GM18498 (cell line): ENCODE data around the gene POLDIP3.
A peak's percentile ranks its signal among the peaks of the same experiment; 100 is the strongest.
"Not testable (repeated sequence)": the region's sequence is repeated elsewhere in the genome, so short reads cannot be mapped to it uniquely, and the experiment has no call there.

Experiments used
- ATAC-seq: cut with Tn5 transposase; IDR thresholded peaks from one replicate; pipeline ENCODE4 v1.9.1; 2021; ENCODE audit warnings: mild to moderate bottlenecking, moderate library complexity; ENCODE audit not compliant: unreplicated experiment

The POLDIP3 gene

DNA sequence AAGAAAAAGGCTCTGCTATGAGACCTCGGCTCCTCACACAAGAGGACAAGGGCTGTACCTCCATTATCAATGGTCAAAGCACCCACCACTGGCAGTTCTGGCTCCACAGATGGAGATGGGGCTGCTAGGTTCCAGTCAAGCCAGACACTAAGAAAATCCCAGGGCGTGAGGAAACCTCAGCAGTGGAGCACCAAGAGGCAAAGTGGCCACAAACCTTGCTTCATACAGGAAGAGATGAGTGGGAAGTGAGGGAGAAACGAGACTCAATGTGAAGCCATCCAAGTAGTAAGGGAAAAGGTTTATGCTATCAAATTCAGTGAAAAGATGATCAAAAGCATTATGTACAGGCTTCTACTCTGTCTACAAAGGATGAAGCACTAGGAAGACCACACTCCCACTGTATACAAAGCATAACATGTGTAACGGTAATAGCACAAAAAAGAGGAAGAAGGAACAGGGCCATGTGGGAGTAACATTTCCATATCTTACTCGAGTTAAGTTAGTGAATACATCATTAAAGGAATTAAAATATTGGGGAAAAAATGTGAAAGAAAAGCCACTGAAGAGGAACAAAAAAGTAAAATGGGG, 27.0 kb downstream of the POLDIP3 start:
- ATAC-seq: no peak

DNA sequence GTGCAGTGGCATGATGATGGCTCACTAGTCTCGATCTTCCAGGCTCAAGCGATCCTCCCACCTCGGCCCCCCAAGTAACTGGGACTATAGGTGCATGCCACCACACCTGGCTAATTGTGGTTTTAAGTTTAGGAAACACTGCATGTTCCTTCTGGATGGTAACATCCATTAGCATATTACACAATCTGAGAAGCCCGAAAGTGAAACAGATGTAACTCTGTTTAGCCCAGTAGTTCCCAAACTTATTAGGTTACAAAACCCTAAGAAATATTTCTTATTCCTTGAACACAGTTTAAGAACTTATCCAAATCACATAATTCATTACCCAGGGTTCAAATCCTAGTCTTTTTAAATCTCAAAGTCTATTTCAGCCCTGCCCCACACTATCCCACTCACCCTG, 28.3 kb downstream of the POLDIP3 start:
- no peak for ATAC-seq

DNA sequence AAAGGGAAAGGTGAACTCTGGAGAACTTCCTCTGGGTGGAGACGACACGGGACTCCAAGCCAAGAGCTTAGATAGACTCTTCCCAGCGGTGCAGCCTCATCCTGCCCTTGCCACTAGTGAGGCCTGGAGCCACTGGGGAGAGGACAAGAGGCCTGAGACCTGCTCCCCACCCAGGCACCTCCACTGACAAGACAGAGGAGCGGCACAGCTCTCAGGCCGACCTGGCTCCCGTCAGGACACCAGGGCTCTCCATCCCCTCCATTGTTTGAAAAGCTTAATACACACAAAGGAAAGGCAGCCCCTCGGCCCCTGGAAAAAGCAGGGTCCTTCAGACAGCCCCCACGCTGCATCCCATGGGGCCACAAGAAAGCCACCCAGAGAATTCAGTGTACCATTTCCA, 29.6 kb downstream of the POLDIP3 start:
- no peak for ATAC-seq

DNA sequence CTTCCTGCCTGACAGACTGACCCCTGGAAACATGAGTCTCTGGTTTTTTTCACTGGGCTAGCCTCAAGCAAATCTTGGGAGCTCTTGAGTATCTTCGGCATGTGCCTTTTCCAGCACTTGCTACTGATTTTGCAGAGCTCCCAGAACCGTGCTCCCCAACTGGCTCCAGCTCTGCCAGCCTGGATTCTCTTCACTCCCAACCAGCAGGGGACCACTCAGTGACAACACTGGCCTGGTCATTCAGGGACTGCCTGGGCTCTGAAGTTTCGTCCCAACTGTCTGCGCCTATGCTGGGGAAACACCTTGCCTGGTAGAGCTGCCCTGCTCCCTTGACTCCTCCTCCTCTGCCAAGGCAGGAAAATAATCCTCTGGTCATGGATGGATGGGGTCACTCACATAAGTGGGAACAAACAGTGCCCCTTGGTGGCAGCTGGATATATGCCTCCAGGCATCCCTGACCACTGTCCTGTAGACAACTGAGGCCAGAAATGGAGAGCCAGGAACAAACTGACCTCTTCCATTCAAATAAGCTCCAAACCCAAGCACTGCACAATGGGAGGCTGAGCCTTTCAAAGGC, 30.2 kb downstream of the POLDIP3 start:
- ATAC-seq: no peak

DNA sequence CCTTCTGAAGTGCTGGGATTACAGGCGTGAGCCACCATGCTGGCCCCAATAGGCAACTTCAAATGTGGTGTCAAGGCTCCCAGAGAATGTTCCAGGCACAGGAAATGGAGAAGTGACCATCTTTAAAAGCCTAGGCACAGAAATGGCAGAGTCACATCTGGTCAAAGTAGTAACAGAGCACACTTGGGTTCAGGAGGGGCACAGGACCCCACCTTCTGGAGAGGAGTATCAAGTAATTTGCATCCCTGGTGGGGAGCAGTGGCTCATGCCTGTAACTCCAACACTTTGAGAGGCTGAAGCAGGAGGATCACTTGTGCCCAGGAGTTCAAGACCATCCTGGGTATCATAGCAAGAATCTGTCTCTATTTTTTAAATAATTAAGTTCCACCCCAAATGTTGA, 31.7 kb downstream of the POLDIP3 start:
- no peak for ATAC-seq

DNA sequence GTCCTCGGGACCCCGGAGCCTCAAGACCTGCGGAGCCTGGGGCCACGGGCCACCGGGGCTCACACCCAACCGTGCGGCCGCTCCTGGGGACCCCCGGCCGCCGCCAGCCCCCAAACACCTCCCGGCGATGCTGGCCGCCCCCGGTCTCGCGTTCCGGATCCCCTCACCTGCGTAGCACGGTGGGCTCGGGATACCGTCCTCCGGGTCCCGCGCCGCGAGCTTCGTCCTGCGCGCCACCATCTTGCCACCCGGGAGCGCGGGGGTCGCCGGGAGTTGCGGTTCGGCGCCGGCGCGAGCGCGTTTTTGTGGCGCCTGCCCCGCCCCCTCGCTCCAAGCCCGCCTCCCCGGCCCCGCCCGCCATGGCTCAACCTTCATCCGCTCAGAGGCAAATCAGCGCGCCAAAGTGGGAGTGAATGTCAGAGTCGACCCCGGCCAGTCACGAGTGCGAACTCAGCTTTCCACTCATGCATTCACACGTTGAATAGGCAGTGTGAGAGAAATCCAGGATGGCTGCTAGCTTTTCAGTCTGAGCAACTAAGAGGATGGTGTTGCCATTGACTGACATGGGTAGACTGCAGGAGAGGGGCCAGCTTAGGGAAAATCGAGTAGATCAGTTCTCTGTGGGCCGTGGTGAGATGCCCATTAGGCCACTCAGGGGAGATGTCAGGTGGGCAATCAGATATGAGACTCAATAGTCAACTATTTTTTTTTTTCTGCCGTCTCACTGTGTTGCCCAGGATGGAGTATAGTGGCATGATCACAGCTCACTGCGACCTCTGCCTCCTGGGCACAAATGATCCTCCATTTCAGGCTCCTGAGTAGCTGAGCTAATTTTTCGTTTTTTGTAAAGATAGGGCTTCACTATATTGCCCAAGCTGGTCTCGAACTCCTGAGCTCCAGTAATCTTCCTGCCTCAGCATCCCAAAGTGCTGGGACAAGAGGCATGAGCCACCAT, 32.6 kb downstream of the POLDIP3 start:
- ATAC-seq: peak; percentile 73

DNA sequence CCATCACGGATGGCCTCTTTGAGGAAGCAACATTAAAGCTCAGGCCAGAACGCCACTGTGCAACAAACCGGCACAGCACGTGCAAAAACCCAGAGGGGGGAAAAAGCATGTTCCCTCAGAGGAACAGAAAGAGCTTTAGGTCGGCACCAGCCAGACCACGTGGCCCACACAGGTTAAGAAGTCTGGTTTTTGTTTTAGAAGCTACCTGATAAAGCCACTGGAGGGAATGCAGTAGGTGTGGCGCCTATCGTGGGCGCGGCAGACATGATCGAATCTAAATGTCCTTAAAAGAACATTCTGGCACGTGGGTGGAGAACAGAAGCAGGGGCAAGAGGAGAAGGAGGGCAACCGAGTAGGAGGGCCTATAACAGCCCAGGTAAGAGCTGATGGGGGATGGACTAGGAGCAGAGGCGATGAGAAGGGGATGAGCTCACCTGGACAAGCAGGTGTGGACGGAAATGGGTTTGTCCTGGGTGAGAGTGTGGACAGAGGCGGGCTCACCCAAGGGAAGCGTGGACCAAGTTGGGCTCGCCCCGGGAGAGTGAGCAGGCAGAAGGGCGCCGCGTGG, 33.4 kb downstream of the POLDIP3 start:
- peak; percentile 11 for ATAC-seq

DNA sequence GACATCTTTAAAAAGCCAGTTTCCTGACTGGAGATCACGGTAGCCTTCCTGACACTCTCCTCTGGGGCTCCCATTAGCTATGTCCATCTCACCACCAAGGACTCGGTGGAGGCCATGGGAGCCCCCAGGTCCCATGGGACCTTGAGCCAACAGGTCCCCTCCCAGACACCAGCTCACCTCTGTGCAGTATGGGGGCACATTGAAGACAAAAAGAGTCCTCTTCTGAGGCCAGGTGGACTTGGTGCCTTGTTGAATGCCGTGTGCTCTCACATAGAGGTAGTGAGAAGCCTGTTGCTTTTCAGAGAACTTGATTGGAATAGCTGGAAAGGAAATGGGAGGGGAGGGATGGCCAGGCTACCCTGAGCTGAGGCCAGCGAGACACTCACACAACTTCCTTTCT, 34.6 kb downstream of the POLDIP3 start:
- not testable (repeated sequence) for ATAC-seq

DNA sequence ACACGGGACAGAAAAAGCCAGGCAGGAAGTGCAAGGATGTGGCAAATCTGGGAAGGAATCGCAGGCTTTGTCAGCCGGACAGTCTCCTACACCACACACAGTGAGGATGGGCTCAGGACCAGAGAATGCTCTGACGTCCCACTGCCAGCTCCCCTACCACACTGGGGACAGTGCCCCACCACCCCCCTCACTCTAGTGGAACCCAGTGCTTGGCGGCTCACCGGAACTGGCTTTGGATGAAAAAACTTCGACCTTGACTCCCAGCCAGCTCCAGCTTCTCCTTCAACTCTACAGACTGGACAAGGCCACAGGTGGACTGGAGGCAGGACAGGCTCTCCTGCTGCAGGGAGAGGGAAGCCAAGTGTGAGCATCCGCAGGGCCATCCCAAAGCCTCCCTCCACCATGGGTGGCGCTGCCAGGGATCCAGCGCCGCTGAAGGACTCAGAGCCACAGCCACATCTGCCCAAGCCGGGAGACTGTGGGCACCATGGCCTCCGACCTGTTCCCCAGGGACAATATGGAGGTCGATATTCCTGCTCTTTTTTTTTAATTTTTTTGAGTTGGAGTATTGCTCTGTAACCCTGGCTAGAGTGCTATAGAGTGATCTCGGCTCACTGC, 37.0 kb downstream of the POLDIP3 start:
- no peak for ATAC-seq

DNA sequence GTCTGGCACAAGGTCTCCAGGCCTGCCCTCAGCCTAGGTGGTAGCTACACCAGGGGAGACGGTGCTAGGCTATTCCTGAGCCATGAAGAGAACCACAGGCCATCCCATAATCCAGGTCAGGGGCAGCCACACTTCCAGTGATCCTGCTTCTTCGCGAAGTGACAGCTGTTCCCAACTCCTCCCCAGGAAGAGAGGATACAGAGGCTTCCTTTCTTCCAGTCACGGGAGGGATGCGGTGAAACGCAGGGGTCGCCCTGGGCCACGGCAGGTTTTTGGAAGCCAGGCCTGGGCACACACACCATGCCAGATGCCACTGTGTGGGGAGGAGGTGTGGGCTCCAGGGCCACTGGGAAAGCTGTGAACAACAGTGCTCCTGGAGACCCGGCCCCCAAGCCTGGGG, 37.5 kb downstream of the POLDIP3 start:
- ATAC-seq: not testable (repeated sequence)

DNA sequence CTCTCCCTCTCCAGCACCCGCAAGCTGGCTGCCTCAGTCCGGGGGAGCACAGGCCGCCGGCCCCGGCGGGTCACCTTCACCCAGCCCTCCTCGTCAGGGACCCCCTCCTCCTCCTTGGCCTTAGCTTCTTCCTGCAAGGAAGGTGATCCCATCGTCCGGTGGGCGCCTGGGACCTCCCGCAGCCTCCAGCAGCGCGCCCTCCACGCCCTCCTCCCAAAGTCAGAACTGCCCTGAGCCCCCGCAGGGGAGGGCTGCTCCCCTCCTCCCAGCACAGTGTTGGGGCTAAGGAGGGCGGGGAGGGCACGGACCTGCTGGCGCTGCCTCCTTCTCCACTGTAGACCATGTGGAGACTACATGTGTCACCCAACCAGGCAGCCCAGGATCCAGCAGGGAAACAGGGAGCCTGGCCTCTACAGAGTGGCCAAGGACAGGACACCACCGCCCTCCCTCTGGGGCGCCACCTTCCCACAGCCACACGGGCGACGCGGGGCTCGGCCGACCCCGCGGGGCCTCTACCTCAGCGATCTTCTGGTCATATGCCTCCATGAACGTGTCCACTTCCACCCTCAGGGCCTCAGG, 38.6 kb downstream of the POLDIP3 start:
- not testable (repeated sequence) for ATAC-seq

DNA sequence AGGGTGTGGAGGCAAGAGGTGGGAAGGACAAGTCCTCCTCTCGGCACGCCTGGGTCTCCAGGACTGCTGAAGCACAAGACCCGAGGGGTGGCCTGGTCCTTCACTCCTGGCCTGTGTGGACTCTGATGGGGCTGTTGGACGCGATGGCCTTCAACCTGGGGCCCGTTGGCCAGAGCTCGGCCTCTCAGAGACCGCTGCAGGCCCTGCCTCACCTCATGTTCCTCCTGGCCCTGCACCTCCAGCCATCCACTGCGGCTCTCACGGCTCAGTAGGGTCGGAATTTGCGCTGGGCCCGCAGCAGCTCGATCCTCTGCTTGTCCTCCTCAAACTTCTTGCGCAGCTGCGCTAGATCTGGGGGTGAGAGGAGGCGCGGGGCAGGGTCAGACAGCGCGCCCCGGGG, 40.2 kb downstream of the POLDIP3 start:
- not testable (repeated sequence) for ATAC-seq

DNA sequence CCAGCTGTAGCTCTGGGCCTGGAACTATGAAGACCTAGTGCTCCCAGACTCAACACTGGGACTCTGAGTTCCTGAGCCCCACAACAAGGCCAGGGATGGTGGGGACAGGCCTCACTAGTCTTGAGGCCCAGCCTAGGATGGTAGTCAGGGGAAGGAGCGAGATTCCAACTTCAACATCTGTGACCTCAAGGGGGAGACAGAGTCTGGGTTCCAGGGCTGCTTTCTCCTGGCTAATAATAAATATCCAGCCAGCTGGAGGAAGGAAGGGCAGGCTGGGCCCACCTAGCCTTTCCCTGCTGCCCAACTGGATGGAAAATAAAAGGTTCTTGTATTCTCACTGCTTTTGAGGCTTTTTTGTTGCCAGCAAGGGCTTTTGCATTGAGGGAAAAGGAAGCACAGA, 40.6 kb downstream of the POLDIP3 start:
- not testable (repeated sequence) for ATAC-seq

DNA sequence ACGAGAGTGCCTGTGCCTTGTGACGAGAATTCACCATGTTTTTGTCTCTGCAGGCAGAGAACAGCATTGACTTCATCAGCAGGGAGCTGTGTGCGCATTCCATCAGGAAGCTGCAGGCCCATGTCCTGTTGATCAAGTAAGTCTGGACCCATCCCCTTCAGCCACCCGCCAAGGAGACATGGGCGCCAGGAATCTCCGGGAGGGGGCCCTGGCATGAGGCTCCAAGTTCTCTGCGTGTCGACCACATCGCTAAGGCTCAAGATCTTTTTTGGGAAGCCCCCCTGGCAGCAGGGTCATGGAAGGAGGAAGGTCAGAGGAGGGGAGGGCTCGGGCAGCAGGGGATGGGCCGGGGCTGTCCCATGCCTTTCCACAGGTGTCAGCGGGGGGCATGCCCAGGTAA, 43.6 kb downstream of the POLDIP3 start:
- ATAC-seq: not testable (repeated sequence)

DNA sequence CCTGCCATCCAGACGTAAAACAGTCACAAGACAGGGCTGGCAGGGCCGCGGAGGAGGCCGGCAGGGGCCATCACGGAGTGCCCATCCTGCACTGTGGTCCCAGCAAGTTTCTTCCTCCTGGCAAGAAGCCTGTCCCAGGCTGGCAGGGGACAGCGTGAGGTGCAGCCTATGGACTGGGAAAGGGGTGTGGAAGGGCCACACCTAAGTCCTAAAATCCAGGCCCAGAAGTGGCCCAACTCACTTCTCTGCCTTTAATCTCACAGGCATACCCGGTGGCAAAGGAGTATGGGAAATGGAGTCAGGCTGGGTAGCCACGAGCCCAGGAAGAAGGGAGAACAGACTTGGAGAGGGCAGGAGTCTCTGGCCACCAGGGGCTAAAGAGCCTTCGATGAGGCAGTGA, 44.1 kb downstream of the POLDIP3 start:
- not testable (repeated sequence) for ATAC-seq

DNA sequence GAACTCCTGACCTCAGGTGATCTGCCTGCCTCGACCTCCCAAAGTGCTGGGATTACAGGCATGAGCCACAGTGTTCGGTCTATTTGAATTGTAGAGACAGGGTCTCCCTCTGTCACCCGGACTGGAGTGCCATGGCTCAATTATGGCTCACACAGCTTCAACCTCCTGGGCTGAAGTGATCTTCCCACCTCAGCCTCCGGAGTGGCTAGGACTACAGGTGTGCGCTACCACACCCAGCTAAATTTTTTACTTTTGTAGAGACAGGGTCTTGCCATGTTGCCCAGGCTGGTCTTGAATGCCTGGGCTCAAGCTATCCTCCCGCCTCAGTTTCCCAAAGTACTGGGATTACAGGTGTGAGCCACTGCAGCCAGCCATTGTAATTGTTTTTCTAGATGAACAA, 46.7 kb downstream of the POLDIP3 start:
- not testable (repeated sequence) for ATAC-seq

DNA sequence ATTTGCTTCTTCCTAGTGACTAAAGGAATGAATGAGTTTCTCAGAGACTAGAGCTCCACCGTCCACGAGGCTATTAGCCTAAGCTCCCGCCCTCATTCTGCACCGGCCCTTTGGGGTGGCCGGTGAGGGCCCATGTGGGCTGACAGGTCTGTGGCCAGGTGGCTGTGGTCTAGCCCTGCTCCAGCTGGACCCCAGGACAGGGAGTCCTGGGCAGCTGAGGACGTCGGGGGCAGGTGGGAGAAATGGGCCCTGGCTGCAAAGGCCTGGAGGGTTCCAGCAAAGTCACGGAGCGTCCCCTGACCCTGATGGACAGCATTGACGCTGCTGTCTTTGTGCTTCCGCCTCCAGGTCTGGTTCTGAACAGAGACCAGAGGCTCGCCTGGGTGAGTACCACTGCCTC, 48.7 kb downstream of the POLDIP3 start:
- no peak for ATAC-seq

DNA sequence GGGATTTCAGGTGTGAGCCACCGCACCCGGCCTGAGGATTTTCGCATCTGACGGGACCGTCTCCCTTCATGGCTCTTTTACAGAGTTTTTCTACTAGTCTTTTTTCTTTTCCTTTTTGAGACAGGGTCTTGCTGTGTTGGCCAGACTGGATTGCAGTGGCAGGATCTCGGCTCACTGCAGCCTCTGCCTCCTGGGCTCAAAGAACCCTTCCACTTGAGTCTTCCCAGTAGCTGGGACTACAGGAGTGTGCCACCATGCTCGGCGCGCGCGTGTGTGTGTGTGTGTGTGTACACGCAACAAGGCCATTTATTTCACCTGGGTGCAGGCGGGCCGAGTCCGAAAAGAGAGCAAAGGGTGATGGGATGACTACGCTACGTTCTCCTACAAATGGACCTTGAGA, 50.0 kb downstream of the POLDIP3 start:
- ATAC-seq: no peak

DNA sequence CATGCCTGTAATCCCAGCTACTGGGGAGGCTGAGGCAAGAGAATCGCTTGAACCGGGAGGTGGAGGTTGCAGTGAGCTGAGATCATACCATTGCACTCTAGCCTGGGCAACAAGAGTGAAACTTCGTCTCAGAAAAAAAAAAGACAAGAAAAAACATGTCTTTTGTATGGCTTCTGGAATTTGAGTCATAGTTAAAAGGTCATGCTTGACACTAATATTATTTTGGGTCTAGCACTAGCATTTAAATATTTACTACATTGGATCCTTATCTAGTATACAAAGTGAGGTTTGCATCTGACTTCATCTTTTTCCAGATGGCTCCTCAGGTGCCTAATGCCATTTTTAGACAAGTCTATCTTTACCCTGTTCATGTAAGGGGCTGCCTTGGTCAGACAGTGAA, 50.7 kb downstream of the POLDIP3 start:
- not testable (repeated sequence) for ATAC-seq

DNA sequence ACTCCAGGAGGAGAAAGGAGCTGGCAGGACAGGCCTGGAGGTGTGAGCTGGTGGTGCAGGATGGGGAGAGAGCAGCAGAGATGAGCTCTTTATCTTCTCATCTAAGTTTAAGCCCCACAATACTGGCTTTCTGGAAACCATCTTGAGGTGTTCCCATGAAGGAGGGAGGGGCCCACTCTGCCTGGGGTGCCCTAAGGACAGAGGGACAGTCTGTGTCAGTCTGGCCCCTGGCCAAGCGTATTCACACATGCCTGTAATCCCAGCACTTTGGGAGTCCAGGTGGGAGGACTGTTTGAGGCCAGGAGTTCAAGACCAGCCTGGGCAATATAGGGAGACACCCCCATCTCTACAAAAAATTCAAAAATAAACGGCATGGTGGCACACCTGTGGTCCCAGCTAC, 52.0 kb downstream of the POLDIP3 start:
- no peak for ATAC-seq

DNA sequence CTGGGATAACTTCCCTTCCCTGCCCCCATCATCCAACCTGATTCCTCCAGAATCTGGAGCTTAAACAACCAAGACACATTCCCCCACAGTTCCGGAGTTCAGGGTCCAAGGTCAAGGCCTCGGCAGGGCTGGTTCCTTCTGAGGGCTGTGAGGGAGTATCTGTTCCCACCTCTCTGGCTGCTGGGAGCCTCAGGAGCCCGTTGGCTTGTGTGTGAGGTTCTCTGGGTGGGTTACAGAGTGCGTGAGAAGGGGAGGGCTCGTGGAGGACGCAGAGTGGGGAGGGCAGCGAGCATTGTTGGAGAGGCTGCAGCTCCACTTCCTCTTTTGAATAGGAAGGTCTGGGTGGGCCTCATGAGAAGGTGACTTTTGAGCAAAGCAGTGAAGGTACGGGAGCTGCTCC, 52.4 kb downstream of the POLDIP3 start:
- ATAC-seq: peak; percentile 59
